Measurements from ENCODE around the gene ATP5F1C. TPM values are rescaled to one million over a fixed set of nuclear protein-coding genes. Genes with fewer than 3 reads are reported as not detected.
"Not testable (repeated sequence)": the region's sequence is repeated elsewhere in the genome, so short reads cannot be mapped to it uniquely, and the experiment has no call there.

ATP5F1C gene
- 100 to 1,000 TPM; 193 to 492 (median 332) TPM for total RNA-seq

DNA sequence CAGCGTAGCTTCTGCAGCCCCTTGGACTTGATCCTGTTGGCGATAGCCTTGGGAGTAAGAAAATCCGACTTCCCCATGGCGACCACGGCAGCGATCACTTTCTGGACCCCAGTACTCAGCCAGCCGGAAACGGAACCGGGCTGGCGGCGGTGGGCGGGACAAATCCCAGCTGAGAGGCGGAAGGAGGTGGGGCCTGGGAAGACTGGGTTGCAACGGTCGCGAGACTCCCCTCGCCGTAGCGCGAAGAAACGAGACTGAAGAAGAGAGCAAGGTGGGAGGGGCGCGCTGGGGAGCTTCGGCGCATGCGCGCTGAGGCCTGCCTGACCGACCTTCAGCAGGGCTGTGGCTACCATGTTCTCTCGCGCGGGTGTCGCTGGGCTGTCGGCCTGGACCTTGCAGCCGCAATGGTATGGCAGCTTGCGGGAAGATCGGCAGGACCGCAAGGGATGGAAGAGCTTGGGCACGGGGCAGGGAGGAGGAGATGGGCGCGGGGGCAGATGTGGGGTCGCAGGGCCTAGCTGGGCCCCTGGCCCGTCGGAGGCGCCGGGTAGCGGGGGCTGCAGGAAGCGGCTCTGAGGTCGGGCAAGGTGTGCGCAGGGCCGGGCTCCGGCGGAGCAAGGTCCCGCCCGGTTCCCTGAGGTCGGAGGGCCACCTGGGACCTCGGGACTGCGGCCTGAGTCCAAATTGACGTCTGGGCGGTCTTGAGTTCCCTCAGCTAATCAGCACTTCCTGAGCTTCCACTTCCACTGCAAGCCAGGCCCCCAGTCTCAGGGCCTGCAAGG is at the start of gene ATP5F1C, which contains the start of gene KIN:
Gene ATP5F1C, plus strand, starts transcription at position 321 of the 782 bp plus-strand sequence. Its CDS starts 31 bp downstream, at position 352.
Gene KIN, minus strand, starts transcription at position 137 of the 782 bp plus-strand sequence. Its CDS starts 60 bp downstream, at position 77.
- in situ Hi-C loops (cut with MboI; ENCODE audit: low pct_ligation_motif_present in 1 of 4, low pct_unique_long_range_greater_than_20kb in 1 of 4, low sequenced_read_pairs in 3 of 4) = no loop called here
- no peaks in the 10 kb centered on the region for H3K36me3 ChIP-seq
- TF ChIP-seq POLR2A (IDR thresholded peaks at IDR 0.05) (peak; percentile 95), POLR2AphosphoS5 (IDR thresholded peaks at IDR 0.05) (peak; percentile 94 to 97 (median 96)), EP300 (IDR thresholded peaks at IDR 0.05; ENCODE audit: low read depth) (no peak)
- TF ChIP-seq, protein P1, sequence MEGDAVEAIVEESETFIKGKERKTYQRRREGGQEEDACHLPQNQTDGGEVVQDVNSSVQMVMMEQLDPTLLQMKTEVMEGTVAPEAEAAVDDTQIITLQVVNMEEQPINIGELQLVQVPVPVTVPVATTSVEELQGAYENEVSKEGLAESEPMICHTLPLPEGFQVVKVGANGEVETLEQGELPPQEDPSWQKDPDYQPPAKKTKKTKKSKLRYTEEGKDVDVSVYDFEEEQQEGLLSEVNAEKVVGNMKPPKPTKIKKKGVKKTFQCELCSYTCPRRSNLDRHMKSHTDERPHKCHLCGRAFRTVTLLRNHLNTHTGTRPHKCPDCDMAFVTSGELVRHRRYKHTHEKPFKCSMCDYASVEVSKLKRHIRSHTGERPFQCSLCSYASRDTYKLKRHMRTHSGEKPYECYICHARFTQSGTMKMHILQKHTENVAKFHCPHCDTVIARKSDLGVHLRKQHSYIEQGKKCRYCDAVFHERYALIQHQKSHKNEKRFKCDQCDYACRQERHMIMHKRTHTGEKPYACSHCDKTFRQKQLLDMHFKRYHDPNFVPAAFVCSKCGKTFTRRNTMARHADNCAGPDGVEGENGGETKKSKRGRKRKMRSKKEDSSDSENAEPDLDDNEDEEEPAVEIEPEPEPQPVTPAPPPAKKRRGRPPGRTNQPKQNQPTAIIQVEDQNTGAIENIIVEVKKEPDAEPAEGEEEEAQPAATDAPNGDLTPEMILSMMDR (IDR thresholded peaks at IDR 0.05) = peak in 1 of 5 experiments; percentile 12
- H3K27ac ChIP-seq = peak within 1 kb of the TSS; percentile 88 to 93 (median 91)
- 1% methylated on average over 43 of the region's 59 CpGs; no CpG with 5 or more reads in 1 of the 2 donors for WGBS, 2 donors (ENCODE audit: low coverage in 1 of 2)
- peaks cover 24 to 54% (median 46%) of the 10 kb centered on the region in 4 donors for H3K4me1 ChIP-seq
- intact Hi-C loops (cut with DNase I; ENCODE audit: low total_unique reads) = no loop called here
- no peaks in the 10 kb centered on the region for H3K27me3 ChIP-seq
- DNase-seq = peak; percentile 98
- H3K9me3 ChIP-seq = no peaks in the 10 kb centered on the region
- peak within 1 kb of the TSS; percentile 81 to 98 (median 92) for H3K4me3 ChIP-seq

DNA sequence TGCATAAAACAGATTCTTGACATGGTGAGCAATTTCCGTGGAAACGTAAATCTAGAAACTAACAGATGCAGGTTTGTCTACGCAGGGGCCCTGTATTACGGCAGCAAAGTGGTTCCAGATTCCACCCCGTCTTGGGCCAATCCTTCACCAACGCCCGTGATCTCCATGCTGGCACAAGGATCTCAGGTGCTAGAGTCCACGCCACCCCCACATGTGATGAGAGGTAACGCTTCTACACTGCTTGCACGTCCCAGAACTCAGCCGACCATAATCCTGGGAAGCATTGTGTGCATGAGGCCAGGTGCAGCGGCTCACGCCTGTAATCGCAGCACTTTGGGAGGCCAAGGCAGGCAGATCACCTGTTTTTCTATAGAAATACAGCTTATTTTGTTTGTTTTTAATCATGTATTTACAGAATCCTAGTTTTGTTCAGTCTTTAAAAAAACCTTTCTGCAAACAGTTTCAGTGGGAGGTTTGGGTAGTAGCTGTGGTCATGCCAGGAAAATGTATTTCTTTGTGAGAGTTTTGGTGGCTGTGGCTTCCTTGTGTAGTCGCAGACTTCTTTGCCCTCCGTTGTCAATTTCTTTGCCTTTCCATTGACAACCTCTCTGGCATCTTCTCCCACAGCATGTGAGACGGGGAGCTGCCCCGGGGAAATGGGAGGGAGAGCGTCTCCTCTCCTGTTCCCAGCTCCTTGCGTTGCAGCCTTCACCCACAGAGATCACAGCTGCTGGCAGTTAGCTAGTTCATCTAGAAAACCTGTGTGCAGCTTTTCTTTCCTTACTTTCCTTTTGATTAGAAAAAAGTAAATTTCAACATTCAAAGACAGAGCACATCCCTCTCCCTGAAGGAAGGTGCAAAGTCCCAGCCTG is 49.2 kb upstream of the ATP5F1C start:
- intact Hi-C loops (cut with DNase I; ENCODE audit: low total_unique reads) (loop anchor here (10.0 kb wide), 1 partner anchor 1396 kb away; no protein-coding TSS in a partner anchor), in situ Hi-C loops (cut with MboI; ENCODE audit: low pct_ligation_motif_present in 1 of 4, low pct_unique_long_range_greater_than_20kb in 1 of 4, low sequenced_read_pairs in 3 of 4) (no loop called here)
- no peaks in the 10 kb centered on the region for H3K27me3 ChIP-seq
- no peaks in the 10 kb centered on the region for H3K9me3 ChIP-seq
- no peaks in the 10 kb centered on the region for H3K36me3 ChIP-seq
- WGBS, 2 donors (ENCODE audit: low coverage in 1 of 2) = 70 to 79% methylated on average over 5 to 20 of the region's 20 CpGs
- no peaks in the 10 kb centered on the region for H3K4me1 ChIP-seq
- no peak for DNase-seq
- TF ChIP-seq POLR2A (IDR thresholded peaks at IDR 0.05) (no peak), EP300 (IDR thresholded peaks at IDR 0.05; ENCODE audit: low read depth) (no peak), POLR2AphosphoS5 (IDR thresholded peaks at IDR 0.05) (no peak)
- TF ChIP-seq, protein P1 (IDR thresholded peaks at IDR 0.05) = no peak
- H3K27ac ChIP-seq = no peak overlapping the region
- no peak overlapping the region for H3K4me3 ChIP-seq

DNA sequence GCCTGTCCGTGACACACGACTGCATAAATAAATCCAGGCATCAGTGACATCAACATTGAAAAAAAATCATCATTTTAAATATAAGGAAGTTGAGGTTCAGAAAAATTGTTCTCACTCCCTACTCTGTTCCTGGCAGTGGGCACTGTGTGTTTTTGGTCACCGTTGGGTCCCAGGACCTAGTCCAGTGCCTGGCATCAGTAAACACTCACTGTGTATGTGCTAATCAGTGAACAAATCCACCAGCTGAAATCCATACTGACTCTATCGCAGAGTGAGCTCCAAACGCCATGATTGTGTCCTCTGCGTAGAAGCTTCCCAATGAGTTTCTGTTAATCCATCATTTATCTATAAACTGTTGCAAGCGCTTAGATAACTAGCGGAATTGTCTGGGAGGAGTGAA is 43.7 kb upstream of the ATP5F1C start:
- no peaks in the 10 kb centered on the region for H3K9me3 ChIP-seq
- no peaks in the 10 kb centered on the region for H3K4me1 ChIP-seq
- intact Hi-C loops (cut with DNase I; ENCODE audit: low total_unique reads) (no loop called here), in situ Hi-C loops (cut with MboI; ENCODE audit: low pct_ligation_motif_present in 1 of 4, low pct_unique_long_range_greater_than_20kb in 1 of 4, low sequenced_read_pairs in 3 of 4) (no loop called here)
- TF ChIP-seq, protein P1 (IDR thresholded peaks at IDR 0.05) = no peak
- TF ChIP-seq POLR2A (IDR thresholded peaks at IDR 0.05) (no peak), EP300 (IDR thresholded peaks at IDR 0.05; ENCODE audit: low read depth) (no peak), POLR2AphosphoS5 (IDR thresholded peaks at IDR 0.05) (no peak)
- H3K27ac ChIP-seq = no peak overlapping the region
- H3K4me3 ChIP-seq = no peak overlapping the region
- H3K36me3 ChIP-seq = no peaks in the 10 kb centered on the region
- WGBS, 2 donors (ENCODE audit: low coverage in 1 of 2) = 84 to 93% methylated on average over 8 of the region's 8 CpGs
- DNase-seq = no peak
- no peaks in the 10 kb centered on the region for H3K27me3 ChIP-seq

DNA sequence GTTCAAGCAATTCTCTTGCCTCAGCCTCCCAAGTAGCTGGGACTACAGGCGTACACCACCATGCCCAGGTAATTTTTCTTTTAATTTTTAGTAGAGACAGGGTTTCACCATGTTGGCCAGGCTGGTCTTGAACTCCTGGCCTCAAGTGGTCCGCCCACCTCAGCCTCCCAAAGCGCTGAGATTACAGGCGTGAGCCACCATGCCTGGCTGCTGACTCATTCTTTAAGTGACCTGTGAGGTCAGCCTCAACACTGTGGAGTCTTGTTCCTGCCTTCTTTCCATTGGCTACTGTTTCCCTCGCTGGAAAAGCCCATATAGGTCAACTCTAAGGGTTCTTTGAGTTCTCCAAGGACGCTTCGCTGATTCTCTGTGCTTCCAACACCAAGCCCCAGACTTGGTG is 39.3 kb upstream of the ATP5F1C start:
- H3K9me3 ChIP-seq; H3K4me3 ChIP-seq; in situ Hi-C loops (cut with MboI; ENCODE audit: low pct_ligation_motif_present in 1 of 4, low pct_unique_long_range_greater_than_20kb in 1 of 4, low sequenced_read_pairs in 3 of 4); H3K27me3 ChIP-seq; intact Hi-C loops (cut with DNase I; ENCODE audit: low total_unique reads); H3K4me1 ChIP-seq; H3K27ac ChIP-seq; DNase-seq: not testable (repeated sequence)
- WGBS, 2 donors (ENCODE audit: low coverage in 1 of 2) = 86 to 100% methylated on average over 2 to 7 of the region's 7 CpGs
- H3K36me3 ChIP-seq = peaks cover 0 to 17% (median 6%) of the 10 kb centered on the region in 4 donors

Data from transverse colon (tissue), 4 donors.